ENCODE data around the gene STMP1. TPM values are rescaled to one million over a fixed set of nuclear protein-coding genes. Genes with fewer than 3 reads are reported as not detected.

The STMP1 gene
- total and polyA plus RNA-seq, 2 of the 4 experiments (the other 2 are of a cell fraction) = 6.1 to 28.3 TPM

GRCh38 chr7:135673360-135673706 lies 11.0 kb downstream of the STMP1 start:
- no CpG with 5 or more reads among the region's 6 CpGs for WGBS, 2 experiments (ENCODE audit: extremely low coverage in 2 of 2, insufficient read length in 1 of 2)
- no TSS peak for BruUV-seq (replicated peaks)
- ATAC-seq (ENCODE audit: low read depth) = peak; percentile 22

More at GRCh38 chr7:135673360-135673706, 11.0 kb downstream of the STMP1 start:
- peak overlapping the region; percentile 60; the same call in 1 of the 2 replicates for H3K18ac ChIP-seq (ENCODE audit: low read depth, low read length)
- H2BK20ac ChIP-seq (ENCODE audit: low read depth, low read length) = no peak overlapping the region
- H3K14ac ChIP-seq (replicated peaks; ENCODE audit: low read depth, low read length) = no peak overlapping the region
- peak overlapping the region; percentile 26; the same call in 1 of the 2 replicates for H3K4ac ChIP-seq (ENCODE audit: low read depth, low read length)
- no peak overlapping the region for H4K5ac ChIP-seq (ENCODE audit: low read depth, low read length)
- H3K27ac ChIP-seq (ENCODE audit: insufficient read depth, low read length) = peak overlapping the region; percentile 80
- 0 out of 4 replicates have a peak overlapping the region, but pooled peaks of 1 of the 2 experiments have one; percentile 4 for H4K8ac ChIP-seq (ENCODE audit: low read depth in 2 of 2, low read length in 2 of 2)
- H2BK5ac ChIP-seq (ENCODE audit: low read depth, low read length, poor library complexity, severe bottlenecking) = peak overlapping the region; percentile 48
- H4K20me1 ChIP-seq (ENCODE audit: insufficient read depth, low read length) = peaks cover 27% of the 10 kb centered on the region
- intact Hi-C loops (cut with micrococcal nuclease) = loop anchor here (1.0 to 10.0 kb wide), 3 partner anchors 123 to 336 kb away; partner anchors contain the start of gene MTPN
- DNase-seq = peak; percentile 84
- H4K91ac ChIP-seq (ENCODE audit: insufficient read depth, low read depth, low read length) = no peak overlapping the region
- H3K9me3 ChIP-seq (ENCODE audit: control insufficient read depth, insufficient read depth, low read length) = no peaks in the 10 kb centered on the region
- no peak overlapping the region for H2BK15ac ChIP-seq (ENCODE audit: low read depth, low read length)
- peaks cover 6% of the 10 kb centered on the region for H3K9me1 ChIP-seq (ENCODE audit: insufficient read depth, low read length)
- H2AFZ ChIP-seq (replicated peaks; ENCODE audit: low read length, poor library complexity) = no peak overlapping the region
- ChIA-PET POLR2A (ENCODE audit: unreplicated experiment) (no interaction called here), CTCF (interaction anchor here (0.9 to 3.7 kb wide), 10 partner anchors 10 to 127 kb away, joined by 3 to 24 read pairs (median 6); partner anchors contain the start of gene STMP1)
- in situ Hi-C loops (cut with MboI; ENCODE audit: low sequenced_read_pairs) = no loop called here
- H3K4me2 ChIP-seq (ENCODE audit: low read depth, low read length) = peak overlapping the region; percentile 43
- H3K9ac ChIP-seq (ENCODE audit: low read depth, low read length) = no peak overlapping the region
- no peak overlapping the region for H2AK5ac ChIP-seq (ENCODE audit: low read depth, low read length)
- peaks cover 14% of the 10 kb centered on the region for H3K4me1 ChIP-seq (ENCODE audit: control insufficient read depth, insufficient read depth, low read length)
- peak; percentile 33; the same call in 1 of the 2 replicates for TF ChIP-seq BHLHE40 (IDR thresholded peaks at IDR 0.05; ENCODE audit: low read depth, low read length)
- TF ChIP-seq, protein P1, sequence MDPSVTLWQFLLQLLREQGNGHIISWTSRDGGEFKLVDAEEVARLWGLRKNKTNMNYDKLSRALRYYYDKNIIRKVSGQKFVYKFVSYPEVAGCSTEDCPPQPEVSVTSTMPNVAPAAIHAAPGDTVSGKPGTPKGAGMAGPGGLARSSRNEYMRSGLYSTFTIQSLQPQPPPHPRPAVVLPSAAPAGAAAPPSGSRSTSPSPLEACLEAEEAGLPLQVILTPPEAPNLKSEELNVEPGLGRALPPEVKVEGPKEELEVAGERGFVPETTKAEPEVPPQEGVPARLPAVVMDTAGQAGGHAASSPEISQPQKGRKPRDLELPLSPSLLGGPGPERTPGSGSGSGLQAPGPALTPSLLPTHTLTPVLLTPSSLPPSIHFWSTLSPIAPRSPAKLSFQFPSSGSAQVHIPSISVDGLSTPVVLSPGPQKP (IDR thresholded peaks at IDR 0.05; ENCODE audit: borderline replicate concordance, low read depth, low read length) = no peak
- TF ChIP-seq RCOR1 (IDR thresholded peaks at IDR 0.05; ENCODE audit: insufficient replicate concordance, low read length) = no peak
- no peak for TF ChIP-seq POLR2A (IDR thresholded peaks at IDR 0.05; ENCODE audit: low read depth, low read length)
- 0 out of 2 replicates have a peak, but pooled peaks have one; percentile 37 for TF ChIP-seq FOS (IDR thresholded peaks at IDR 0.05; ENCODE audit: low read depth, low read length)
- TF ChIP-seq MAFK (IDR thresholded peaks at IDR 0.05; ENCODE audit: low read depth, low read length) = no peak
- no peaks in the 10 kb centered on the region for H3K27me3 ChIP-seq (ENCODE audit: control insufficient read depth, insufficient read depth, low read length)
- peaks cover 16 to 57% of the 10 kb centered on the region in 2 experiments for H3K79me1 ChIP-seq (ENCODE audit: low read depth in 1 of 2, low read length in 2 of 2)
- peaks cover 7% of the 10 kb centered on the region for H3K36me3 ChIP-seq (ENCODE audit: control insufficient read depth, insufficient read depth, low read length)
- H2AK9ac ChIP-seq (replicated peaks; ENCODE audit: low read depth, low read length, poor library complexity) = no peak overlapping the region
- H2BK120ac ChIP-seq (ENCODE audit: low read depth, low read length) = no peak overlapping the region
- dilution Hi-C loops (cut with HindIII; ENCODE audit: low sequenced_read_pairs, unreplicated experiment) = no loop called here
- no peak overlapping the region for H3K56ac ChIP-seq (ENCODE audit: extremely low read depth, insufficient read depth, low read length)
- no peak overlapping the region for H3K23ac ChIP-seq (ENCODE audit: low read depth, low read length)
- no peak overlapping the region for H3K4me3 ChIP-seq (ENCODE audit: insufficient read depth, low read depth, low read length)

Data from IMR-90 (cell line).